Heart right ventricle (tissue), 16 donors: ENCODE results near the gene TMEM233. TPM values are rescaled to one million over a fixed set of nuclear protein-coding genes. Genes with fewer than 3 reads are reported as not detected.

ENCODE experiments used
- ATAC-seq, 8 donors: fragments of 200-7000 bp; cut with Tn5 transposase; one replicate each; pipeline ENCODE4 v1.9.1; 2020; ENCODE audit warnings: mild to moderate bottlenecking in 8 of 8, moderate library complexity in 8 of 8, moderate number of reproducible peaks in 1 of 8
- DNase-seq, 2 donors: peaks; one replicate each; pipeline ENCODE4 v3.0.0-alpha.2; 2020
- H3K27ac ChIP-seq, 10 donors: fragments of 200-600 bp; sonication (generic) in 2 of 10; one replicate each; pipeline versions ENCODE4 v1.5.0 to v1.8.0; 2020 to 2022; ENCODE audit warnings: mild to moderate bottlenecking in 3 of 10
- H3K27me3 ChIP-seq, 7 donors: fragments of 200-600 bp; one replicate each; pipeline ENCODE4 v1.8.0; 2021 to 2022; ENCODE audit warnings: mild to moderate bottlenecking in 2 of 7
- H3K36me3 ChIP-seq, 9 donors: fragments of 200-600 bp; sonication (generic) in 1 of 9; one replicate each; pipeline versions ENCODE4 v1.5.0 to v1.8.0; 2020 to 2022; ENCODE audit warnings: mild to moderate bottlenecking in 2 of 9
- H3K4me1 ChIP-seq, 9 donors: fragments of 200-600 bp; sonication (generic) in 1 of 9; one replicate each; pipeline versions ENCODE4 v1.5.0 to v1.8.0; 2020 to 2022; ENCODE audit warnings: mild to moderate bottlenecking in 4 of 9
- H3K4me3 ChIP-seq, 10 donors: fragments of 200-600 bp; sonication (generic) in 2 of 10; one replicate each; pipeline versions ENCODE4 v1.5.0 to v1.8.0; 2020 to 2022; ENCODE audit warnings: mild to moderate bottlenecking in 7 of 10, moderate library complexity in 2 of 10
- H3K9me3 ChIP-seq, 11 donors: fragments of 200-600 bp in 10 of 11; sonication (generic) in 2 of 11; one replicate each; pipeline versions ENCODE4 v1.5.0 to v1.8.0; 2013 to 2022; ENCODE audit warnings: mild to moderate bottlenecking in 2 of 11, control low read depth in 1 of 11, moderate library complexity in 1 of 11
- CTCF ChIP-seq, 9 donors: fragments of 200-600 bp; sonication (generic) in 2 of 9; IDR thresholded peaks; one replicate each; pipeline versions ENCODE4 v1.5.0 to v1.8.0; 2021 to 2022; ENCODE audit warnings: antibody characterized with exemption in 9 of 9, mild to moderate bottlenecking in 5 of 9, moderate library complexity in 1 of 9
- WGBS, 2 donors: extraction: QIAGEN DNeasy Blood & Tissue Kit; methylation state at CpG; one replicate each; pipeline ENCODE4 v1.1.7; 2013; ENCODE audit warnings: inconsistent platforms in 1 of 2; 5-methylcytosine and 5-hydroxymethylcytosine counted together
- intact Hi-C, 10 donors: fragments of 100-400 bp; cut with DNase I; formaldehyde crosslinking; loops; one replicate each; pipeline versions ENCODE4 v1.11.1 to v1.14.2; 2022
- polyA plus RNA-seq, 2 donors: library from polyadenylated mRNA; stranded (reverse); fragments of 200-250 nt; gene quantifications; one replicate each; pipeline ENCODE4 v1.2.3, GENCODE V29; 2013
- total RNA-seq, 10 donors: library from RNA; stranded (reverse); fragmentation: NEBNext Ultra II Directional in 3 of 10; extraction: Animal tissue kit (Norgen Biotek cat#: 25700) in 3 of 10; gene quantifications; one replicate each; pipeline versions ENCODE4 v1.2.1 to v1.2.4, GENCODE V29; 2021 to 2023
- donor health status: Arrhythmogenic right ventricular cardiomyopathy.
- donor health status: ischemic (EF 13 %, LVEDD 7.1; RV severe dilation, severe dysfunction).
- donor health status: healthy with polysubstance abuse.
- donor health status: DM: no; HTN: yes; CAD: no.
- donor health status: DM: no; HTN: no; CAD: no.
- donor health status: ischemic (EF 25% LVEDD 6.9; RV normal size, moderate dysfunction).
- donor health status: ischemic (EF 25% LVEDD 5.7; RV mildly dilated, moderate dysfunction).
- donor health status: healthy.
- donor health status: DM: yes; HTN: yes; CAD: no.
- donor health status: Ischemic cardiomyopathy.
- donor health status: ischemic (EF 35%, LVEDD 5.7; RV mildly dilated, moderate dysfunction).
- donor health status: nonischemic (EF 11% LVEDD 7.7; RV severe dilation, severe dysfunction).
- donor health status: DM: yes; HTN: yes; CAD: no.
- donor health status: PGD.
- donor health status: ischemic (EF 29% LVEDD 5.4; RV normal size, mild dysfunction).
- donor health status: nonischemic (EF 23%, LVEDD 6.1; RV moderate dilation, normal function).

TMEM233 gene
- total and polyA plus RNA-seq, 12 donors, result 0.10 to 0.92 (median 0.49) TPM; not detected in 1

- DNase-seq (no peak), ATAC-seq (no peak)
- Histone ChIP-seq H3K27ac (no peak overlapping the region), H3K4me3 (no peak overlapping the region), H3K4me1 (no peaks in the 10 kb centered on the region), H3K27me3 (no peaks in the 10 kb centered on the region), H3K36me3 (no peaks in the 10 kb centered on the region), H3K9me3 (peaks cover 0 to 7% (median 0%) of the 10 kb centered on the region in 11 donors)
- 61 to 73% methylated on average over 4 of the region's 4 CpGs for WGBS, 2 donors
- TF ChIP-seq CTCF (IDR thresholded peaks at IDR 0.05), result peak in 2 of 9 donors; percentile 16
- intact Hi-C loops, result loop anchor here in 1 of 10 donors (10.0 kb wide), 1 partner anchor 48 kb away; the partner anchor contains the start of gene TMEM233
Measured at GRCh38 chr12:119642986-119643385, 49.4 kb downstream of the TMEM233 start.

- no peak for DNase-seq
- Histone ChIP-seq H3K27me3 (no peaks in the 10 kb centered on the region), H3K36me3 (no peaks in the 10 kb centered on the region), H3K4me1 (no peaks in the 10 kb centered on the region), H3K27ac (no peak overlapping the region), H3K9me3 (peaks cover 0 to 7% (median 0%) of the 10 kb centered on the region in 11 donors), H3K4me3 (no peak overlapping the region)
- ATAC-seq, result no peak
- intact Hi-C loops, result loop anchor here in 3 of 10 donors (5.0 to 10.0 kb wide), 2 partner anchors 50 to 203 kb away; partner anchors contain the start of gene TMEM233 (in 1 of the 3)
- no peak for TF ChIP-seq CTCF (IDR thresholded peaks at IDR 0.05)
- 90 to 91% methylated on average over 3 of the region's 3 CpGs for WGBS, 2 donors
Measured at GRCh38 chr12:119644930-119645329, 51.4 kb downstream of the TMEM233 start.

- Histone ChIP-seq H3K9me3 (peaks cover 0 to 7% (median 0%) of the 10 kb centered on the region in 11 donors), H3K4me3 (no peak overlapping the region), H3K27me3 (no peaks in the 10 kb centered on the region), H3K27ac (no peak overlapping the region), H3K36me3 (no peaks in the 10 kb centered on the region), H3K4me1 (no peaks in the 10 kb centered on the region)
- ATAC-seq (no peak), DNase-seq (no peak)
- TF ChIP-seq CTCF (IDR thresholded peaks at IDR 0.05), result no peak
- intact Hi-C loops, result loop anchor here in 3 of 10 donors (5.0 to 10.0 kb wide), 2 partner anchors 51 to 203 kb away; partner anchors contain the start of gene TMEM233 (in 1 of the 3)
- WGBS, 2 donors, result 84 to 89% methylated on average over 7 of the region's 7 CpGs
Measured at GRCh38 chr12:119645535-119646059, 52.0 kb downstream of the TMEM233 start.

- Histone ChIP-seq H3K4me1 (no peaks in the 10 kb centered on the region), H3K9me3 (peaks cover 0 to 32% (median 17%) of the 10 kb centered on the region in 11 donors), H3K27ac (no peak overlapping the region), H3K36me3 (no peaks in the 10 kb centered on the region), H3K27me3 (no peaks in the 10 kb centered on the region), H3K4me3 (no peak overlapping the region)
- DNase-seq (no peak), ATAC-seq (no peak)
- WGBS, 2 donors, result 64 to 67% methylated on average over 4 of the region's 4 CpGs
- intact Hi-C loops, result loop anchor here in 3 of 10 donors (5.0 to 10.0 kb wide), 2 partner anchors 55 to 207 kb away; partner anchors contain the start of gene TMEM233 (in 1 of the 3)
- TF ChIP-seq CTCF (IDR thresholded peaks at IDR 0.05), result peak; percentile 48 to 81 (median 63)
Measured at GRCh38 chr12:119649202-119649808, 55.7 kb downstream of the TMEM233 start.
